NCI-H2081 (cell line): ENCODE measurements around the gene FST.

Source experiments
- DNase-seq, 2 experiments: peaks; one replicate each; lab custom pipeline; 2025; lab: John Stamatoyannopoulos, UW

Gene FST

DNA sequence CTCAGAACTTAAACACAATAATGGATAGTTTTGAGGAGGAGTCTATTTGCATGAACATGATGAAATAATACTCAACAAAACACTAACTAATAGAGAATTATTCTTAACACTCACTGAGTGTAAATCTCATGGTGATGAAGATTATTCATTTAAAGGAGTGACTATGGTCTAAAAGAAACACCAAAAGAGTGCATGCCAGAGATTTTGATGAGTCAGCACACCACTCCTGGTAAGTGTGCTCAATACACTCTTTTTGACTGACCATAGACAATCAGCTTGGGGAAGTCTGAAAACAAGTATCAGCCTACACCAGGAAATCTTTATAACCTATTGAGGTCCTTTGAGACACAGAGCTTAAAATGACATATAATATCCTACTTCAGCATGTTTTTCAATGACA is 6.8 kb upstream of the FST start:
- no peak for DNase-seq

DNA sequence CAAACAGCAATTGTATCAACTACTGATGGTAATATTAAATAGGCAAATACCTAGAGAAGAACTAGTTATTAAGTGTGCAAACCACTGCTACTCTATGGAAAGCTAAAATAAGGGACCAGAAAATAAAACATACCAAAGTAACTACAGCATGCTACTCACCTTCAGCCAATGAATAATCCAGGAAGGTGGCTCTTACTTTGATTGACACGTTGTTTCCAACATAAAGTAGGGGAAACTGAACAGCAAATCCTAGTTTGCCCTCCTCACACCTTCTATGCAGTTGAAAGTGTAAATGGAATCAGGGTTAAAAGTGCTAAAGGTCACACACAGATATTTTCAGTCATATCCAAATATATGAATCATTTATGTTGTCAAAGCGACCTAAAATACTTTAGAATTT is 5.1 kb upstream of the FST start:
- DNase-seq = no peak

DNA sequence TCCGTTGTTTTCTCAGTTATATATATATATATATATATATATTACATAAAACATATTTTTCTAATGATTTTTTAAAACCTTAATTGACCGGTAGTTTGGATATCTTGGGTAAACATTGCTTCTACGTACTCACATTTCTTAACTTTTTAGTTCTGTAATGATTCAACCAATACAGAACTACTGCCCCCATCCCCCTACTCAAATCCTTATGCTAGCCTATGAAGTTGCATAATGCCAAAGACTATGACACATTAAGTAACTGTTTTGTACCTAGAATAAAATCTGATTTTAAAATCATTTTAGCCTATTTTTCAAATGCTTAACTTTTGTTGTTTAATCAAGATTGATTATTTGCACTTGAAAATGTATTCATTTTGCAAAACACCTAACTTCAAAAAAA is 4.4 kb upstream of the FST start:
- DNase-seq = no peak

DNA sequence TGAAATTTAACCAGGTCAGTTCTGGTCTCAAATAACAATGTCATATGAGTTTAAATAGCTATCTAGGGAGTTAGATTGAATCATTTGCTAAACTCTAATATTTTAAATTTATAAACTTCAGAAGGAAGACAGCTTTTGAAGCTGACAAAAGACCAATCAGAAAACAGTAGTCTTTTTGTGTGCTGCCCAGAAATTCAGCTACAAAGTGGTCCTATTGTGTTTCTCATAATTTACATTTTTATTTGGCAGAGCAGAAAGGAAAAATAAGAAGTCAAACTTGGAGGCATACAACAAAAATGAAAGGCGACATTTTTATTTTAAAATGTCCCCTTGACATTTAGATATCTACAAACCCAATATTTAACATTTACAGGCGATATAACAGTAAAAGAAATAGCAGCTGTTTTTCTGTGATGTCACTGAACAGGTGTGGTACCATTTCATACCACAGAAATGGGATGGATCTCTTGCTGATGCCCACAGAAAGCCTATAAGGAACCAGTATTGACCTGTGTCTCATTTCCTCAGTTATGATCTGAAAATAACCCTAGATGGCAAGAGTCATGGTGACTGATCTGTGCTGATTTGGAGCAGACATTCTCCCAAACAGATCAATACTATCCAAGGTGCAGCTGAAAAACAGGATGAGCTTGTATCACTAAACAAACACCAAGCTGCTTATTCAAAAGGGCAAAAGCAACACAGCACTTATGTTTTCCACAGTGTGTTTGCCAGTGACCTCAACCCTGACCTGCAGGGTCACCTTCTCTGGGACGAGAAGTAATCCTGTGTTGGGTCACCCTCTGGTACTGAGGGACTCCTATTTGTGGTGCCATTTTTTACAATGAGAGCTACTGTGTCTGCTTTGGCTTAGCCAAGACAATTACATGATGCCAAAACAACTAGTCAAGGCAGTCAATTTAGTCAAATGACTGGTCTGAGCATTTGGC is 3.6 kb upstream of the FST start:
- no peak for DNase-seq

DNA sequence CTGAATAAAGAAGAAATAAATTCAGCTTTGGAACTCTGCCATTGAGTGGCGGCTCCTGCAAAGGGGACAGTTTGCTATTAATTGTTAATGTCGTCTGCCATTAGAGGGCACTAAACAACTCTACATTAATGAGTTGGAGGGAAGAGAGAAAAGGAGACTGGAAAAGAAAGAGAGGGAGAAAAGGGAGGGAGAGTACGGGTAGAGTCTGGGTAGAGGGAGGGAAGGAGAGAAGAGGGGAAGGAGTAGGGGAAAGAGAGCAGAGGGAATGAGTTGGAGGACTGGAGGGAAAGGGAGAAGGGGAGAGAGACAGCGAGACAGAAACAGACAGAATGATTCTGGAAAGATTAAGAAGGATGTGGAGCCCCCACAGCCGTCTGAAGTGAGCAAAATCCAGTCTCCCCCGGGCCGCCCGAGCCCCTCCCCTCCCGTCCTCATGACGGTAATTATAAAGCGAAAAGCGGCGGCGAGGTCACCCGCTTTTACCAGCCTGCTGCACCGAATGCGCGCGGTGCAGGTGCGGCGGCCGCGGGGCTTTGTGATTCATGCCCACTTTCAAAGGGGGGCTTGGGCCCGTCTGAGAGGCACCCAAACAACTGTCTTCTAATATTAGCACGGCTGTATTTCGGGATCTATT is 1.9 kb upstream of the FST start:
- DNase-seq = peak; percentile 25 to 44

DNA sequence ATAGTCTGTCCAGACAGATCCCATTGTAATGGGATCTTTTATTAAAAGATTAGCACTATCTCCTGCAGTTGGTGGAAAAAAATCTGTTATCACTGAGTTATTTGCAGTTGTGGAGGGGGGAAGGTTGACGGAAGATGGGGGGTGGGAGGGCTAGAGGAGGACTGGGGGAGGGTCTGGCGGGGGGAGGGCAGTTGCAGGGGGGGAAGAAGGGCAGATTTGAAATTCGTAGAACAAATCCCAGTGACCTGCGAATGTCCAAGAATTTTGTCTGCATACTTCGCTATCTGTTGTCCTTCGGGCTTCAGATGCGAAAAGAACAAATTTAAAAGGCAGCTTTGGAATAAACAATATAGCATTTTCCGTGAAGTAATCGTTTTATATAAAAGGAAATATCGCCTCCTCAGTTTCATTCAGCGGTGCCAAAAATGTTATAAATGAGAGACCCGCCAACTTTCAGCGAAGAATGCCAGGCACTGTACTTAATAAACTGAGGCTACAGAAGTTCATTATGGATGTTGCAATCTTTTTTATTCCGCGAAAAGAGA is 1.3 kb upstream of the FST start:
- DNase-seq = no peak

DNA sequence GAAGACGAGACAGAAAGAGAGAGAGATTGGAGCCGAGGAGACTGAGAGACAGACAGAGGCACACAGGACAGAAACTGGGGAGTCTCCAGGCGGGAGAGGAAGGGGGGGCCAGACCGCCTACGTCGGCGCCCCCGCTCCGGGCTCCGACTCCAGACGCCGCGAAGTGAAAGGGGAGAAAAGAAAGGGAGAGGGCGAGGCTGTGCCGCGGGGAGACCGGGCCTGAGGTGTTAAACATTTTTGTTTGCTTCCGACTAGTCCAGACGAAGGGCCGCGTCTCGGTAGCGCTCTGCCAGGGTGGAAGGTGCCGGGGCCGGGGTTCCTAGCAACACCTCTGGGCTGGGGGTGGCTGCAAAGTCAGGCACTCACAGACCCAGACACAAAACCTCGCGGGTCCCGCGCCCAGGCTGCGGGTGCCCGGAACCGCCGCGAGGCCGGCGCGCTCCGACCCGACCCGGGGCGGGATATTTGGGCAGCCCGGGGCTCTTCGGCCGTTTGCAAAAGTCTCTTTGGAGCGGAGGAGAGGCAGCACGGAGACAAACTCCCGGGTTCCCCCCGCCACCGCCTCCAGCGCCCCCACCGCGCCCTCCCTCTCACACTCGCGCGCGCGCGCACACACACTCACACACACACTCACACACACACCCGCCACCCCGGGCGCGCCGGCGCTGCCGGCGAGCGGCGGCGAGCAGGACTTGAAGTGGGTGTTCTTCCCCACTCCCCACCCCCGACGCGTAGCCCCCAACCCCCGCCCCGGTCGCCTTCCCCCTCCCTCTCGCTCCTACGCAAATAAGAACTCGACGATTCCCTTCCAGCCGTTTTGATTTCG is 626 bp upstream of the FST start:
- DNase-seq = no peak

DNA sequence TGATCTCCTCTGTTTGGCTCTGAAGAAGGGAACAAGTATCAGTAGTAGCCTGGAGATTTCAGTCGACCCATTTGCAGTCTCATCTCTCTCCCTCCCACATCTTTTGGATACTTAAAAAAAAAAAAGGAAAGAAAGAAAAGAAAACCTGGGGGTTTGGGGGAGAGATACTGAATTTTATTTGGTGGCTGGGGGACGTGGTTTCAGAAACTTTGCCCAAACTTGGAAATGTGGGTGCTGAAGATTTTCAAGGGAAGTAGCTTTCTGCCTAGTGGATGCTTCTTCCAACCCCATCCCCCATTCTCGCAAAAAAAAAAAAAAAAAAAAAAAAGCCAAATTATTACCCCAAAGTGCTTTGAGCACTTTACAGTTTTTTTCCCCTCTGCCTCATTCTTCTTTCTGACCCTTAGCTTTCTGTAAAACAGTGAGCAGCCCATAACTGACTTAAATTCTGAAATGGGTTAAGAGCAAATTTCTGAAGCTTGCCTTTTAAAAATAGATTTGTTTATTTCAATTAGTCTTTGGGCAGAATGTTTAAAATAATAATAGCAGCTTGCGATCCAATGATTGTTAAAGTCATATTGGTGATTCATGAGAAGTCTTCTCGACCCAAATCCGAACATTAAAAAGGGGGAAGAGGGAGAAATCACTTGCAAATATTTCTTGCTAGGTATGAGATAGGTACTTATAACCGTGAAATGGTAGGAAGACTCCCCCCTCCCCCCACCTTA is 894 bp downstream of the FST start:
- DNase-seq = no peak

DNA sequence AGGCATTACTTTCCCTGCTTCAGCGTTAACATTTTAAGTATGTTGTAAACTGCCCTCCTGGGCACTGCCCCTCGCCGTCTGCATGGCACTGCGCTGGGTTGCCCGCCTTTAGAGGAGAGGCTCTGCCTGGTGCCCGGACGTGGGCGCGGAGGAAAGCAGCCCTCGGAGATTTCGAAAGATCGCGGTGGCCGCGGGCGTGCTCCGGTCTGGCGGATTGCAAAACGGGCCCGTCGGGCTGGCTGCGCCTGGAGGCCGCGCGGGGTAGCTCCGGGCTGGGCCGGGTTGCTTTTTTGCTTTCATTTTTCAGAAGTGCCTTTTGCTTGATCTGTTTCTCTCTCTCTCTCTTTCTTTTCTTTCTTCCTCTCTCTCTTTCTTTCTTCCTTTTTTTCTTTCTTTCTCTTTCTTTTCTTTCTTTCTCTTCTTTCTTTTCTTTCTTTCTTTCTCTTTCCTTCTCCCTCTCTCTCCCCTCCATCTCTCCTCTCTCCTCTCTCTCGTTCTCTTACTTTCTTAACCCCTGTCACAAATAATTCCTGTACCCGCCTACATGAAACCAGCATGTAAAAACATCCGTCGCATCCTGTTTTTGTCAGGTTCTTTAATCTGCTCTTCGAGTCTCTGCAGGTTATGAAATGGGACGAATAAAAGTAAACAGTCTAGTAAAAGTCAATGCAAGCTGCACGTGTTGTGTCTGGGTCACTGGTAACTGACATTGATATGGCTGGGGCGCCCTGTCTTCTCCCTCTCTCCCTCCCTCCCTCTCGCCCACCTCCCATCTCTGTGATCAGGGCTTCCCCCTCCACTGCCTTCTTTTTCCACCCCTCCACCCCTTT is 1.7 kb downstream of the FST start:
- DNase-seq = no peak

DNA sequence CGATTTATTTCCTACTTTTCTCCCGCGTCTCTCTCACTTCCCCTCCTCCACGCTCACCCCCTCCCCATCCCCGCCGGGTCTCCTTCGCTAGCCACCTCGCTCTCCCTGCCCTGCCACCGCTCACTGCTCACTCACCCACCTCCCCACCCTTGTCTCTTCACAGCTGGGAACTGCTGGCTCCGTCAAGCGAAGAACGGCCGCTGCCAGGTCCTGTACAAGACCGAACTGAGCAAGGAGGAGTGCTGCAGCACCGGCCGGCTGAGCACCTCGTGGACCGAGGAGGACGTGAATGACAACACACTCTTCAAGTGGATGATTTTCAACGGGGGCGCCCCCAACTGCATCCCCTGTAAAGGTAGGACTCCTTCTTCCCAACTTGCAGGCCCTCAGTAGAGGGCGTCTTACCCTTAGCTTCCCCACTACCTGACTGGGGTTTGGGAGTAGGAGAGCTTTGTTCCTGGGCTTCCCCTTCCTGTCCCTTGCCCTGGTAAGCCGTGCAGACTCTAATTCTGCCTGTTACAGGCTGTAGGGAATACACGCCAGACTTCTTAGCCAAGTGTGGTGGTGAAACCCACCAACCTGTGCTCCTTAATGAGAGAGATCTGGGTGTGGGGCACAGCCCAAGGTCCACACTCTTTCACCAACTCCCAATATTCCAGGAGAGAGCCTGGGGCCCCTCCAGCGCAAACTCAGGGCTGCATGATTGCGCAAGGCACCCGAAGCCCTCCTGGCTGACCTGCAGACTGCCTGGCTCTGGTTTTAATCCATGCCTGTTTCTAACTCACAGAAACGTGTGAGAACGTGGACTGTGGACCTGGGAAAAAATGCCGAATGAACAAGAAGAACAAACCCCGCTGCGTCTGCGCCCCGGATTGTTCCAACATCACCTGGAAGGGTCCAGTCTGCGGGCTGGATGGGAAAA is 2.5 kb downstream of the FST start:
- no peak for DNase-seq

DNA sequence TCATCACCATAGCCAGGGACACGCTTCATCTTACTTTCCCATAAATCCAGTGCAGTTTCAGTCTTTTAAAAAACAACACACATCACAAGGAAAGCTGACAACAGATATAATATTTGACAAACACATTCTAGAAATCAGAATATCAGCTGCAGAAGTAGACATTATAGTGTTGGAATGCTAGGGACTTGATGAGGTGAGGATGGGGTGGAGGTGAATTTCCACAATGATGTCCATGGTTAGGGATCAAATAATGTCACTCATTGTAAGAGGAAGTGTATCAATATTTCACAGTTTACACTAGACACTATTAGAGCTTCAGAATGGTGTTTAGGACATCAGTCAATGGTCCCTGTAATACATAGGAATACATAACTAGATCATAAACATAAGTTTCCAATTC is 7.0 kb downstream of the FST start:
- DNase-seq = no peak

DNA sequence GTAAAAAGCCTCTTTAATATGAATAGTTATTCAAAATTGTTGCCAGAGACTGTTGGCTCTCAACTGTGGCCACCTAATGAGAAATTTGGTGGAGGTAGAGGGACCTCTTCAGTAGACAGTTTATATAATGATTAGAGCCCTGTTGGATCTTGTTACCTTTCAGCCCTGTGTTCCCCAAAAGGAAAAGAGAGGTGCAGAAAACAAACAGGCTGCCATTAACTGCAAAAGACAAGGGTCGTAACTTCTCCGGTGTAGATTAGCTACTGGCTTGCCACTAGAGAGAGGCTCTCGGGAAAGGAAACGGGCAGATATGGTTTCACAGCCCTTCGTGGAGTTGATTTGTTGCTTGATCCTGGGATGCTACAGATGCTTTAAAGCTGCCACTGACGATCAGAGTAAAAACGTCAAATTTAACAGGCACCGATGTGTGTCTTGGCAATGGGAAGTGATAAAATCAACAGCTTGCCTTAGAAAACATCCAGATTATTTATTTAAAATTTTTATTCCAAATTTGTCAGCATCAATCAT is 7.8 kb downstream of the FST start:
- no peak for DNase-seq

DNA sequence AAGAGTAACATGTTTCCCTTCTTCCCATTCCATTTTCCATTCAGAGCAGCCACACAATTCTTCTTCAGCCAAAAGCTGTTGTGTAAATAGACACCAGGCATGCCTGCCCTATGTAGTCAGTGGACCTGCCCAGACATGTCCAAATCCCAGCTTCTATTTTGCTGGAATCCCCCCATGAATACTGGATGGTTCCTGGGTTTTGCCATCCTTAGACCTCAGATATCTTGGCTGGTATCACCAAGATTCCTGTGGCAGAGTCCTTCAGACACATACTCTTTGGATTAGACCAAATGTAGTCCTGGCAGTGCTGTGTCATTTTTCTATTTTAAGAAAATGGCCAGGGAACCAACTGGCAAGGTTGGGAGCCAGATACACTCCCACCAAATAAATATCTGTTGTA is 10.3 kb downstream of the FST start:
- no peak for DNase-seq

DNA sequence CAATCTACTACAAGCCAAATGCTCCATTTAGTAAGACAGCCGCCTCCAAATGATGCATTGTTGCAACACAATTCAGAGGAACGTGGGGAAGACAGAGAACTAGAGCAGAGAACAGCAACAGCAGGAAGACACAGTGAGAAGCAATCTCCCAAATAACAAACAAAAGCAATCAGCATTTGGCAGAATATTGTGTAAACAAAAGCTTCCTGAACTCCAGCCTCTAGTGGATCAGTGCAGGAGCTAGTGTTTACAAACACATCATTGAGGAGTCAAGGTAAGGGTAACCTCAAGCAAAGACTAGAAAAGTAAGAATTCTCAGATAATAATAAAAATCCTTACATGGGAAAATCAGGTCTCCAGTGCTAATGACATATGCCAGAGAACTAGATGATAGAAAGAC is 20.6 kb downstream of the FST start:
- DNase-seq = no peak

DNA sequence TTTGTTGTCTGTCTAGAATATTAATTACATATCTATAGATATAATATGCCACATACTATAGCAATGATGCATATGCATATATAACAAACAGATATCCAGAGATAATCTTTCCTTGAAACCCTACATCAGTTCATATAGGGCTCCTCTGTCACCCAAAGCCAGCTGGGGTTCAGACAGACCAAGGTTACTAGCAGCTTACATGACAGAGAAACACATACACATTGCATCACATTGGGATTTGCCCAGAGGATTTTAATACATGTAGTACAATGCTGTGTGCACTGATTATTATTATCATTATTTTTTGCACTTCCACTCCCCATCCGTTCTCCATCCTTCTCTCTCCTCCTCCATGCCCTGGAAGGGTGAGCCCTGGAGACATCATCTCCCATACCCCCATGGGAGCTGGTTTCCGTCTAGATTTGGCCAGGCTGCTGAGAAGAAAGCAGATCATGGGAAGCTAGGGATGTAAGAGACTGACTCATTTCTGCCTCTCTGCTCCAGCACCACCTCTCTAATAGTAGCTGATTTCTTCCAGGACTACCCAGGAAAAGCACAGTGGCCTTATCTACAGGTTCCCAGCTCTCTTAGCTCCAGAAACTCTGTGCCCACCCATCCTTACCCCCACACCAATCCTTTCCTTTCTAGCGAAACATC is 23.3 kb downstream of the FST start:
- no peak for DNase-seq

DNA sequence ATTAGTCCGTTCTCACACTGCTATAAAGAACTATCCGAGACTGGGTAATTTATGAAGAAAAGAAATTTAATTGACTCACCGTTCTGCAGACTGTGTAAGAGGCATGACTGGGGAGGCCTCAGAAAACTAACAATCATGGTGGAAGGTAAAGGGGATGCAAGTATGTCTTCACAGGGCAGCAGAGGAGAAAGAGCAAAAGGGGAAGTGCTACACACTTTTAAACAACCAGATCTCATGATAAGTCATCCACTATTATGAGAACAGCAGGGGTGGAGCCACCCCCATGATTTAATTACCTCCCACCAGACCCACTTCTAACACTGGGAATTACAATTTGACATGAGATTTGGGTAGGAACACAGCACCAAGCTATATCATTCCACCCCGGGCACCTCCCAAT is 26.6 kb downstream of the FST start:
- no peak for DNase-seq

DNA sequence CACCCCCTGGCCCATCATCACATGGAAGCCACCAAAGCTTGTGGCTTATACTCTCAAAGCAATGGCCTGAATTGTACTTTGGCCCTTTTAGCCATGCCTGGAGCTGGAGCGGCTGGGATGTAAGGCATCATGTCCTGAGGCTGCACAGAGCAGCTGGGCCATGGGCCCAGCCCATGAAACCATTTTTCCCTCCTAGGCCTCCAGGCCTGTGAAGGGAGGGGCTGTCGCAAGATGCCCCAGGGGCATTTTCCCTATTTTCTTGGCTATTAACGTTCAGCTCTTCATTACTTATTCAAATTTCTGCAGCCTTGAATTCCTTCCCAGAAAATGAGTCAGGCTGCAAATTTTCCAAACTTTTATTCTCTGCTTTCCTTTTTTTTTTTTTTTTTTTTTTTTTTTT is 27.7 kb downstream of the FST start:
- DNase-seq = no peak

DNA sequence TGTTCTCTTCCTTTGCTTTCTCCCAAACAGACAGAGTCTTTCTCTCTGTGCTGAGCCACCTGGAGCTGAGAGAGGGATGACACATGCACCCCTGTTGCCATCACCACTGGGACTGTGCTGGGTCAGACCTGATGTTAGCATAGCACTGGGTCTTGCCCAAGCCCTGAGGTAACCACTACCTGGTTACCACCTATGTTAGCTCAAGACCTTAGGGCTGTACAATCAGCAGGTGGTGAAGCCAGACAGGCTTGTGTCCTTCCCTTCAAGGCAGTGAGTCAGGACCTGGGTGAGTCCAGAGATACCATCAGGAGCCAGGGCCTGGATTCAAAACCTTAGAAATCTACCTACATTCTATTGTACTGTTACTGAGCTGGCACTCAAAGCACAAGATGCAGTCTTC is 32.1 kb downstream of the FST start:
- DNase-seq = no peak

DNA sequence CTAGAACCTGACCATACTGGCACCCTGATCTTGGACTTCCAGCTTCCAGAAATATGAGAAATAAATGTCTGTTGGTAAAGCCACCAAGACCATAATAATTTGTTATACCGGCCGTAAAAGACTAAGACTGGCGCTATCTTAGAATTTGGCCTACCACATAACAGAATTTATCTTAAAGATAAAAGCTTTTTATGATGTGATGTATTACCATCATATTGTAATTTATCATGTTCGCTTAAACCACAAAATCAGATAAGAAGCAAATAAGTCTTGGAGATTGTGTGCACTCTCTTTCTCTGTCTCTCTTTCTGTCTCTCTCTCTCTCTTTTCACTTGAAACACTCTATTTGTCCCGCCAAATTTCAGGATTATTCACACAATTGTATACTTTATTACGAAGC is 35.6 kb downstream of the FST start:
- DNase-seq = no peak
